Endothelial cell (in vitro differentiated cells): ENCODE data around the gene RPS5. TPM values are rescaled to one million over a fixed set of nuclear protein-coding genes. Genes with fewer than 3 reads are reported as not detected.
"Not testable (repeated sequence)": the region's sequence is repeated elsewhere in the genome, so short reads cannot be mapped to it uniquely, and the experiment has no call there.

Source experiments
- DNase-seq: peaks from one replicate; pipeline ENCODE4 v3.0.0; 2021; ENCODE audit warnings: low spot score
- H3K27ac Mint-ChIP-seq: one replicate; pipeline ENCODE4 v1.8.0; 2021; ENCODE audit warnings: mixed read lengths, inconsistent platforms; ENCODE audit not compliant: unreplicated experiment
- H3K27me3 Mint-ChIP-seq: one replicate; pipeline ENCODE4 v1.8.0; 2021; ENCODE audit warnings: mild to moderate bottlenecking, moderate library complexity, mixed read lengths, inconsistent platforms; ENCODE audit not compliant: unreplicated experiment
- H3K36me3 Mint-ChIP-seq: one replicate; pipeline ENCODE4 v1.8.0; 2021; ENCODE audit warnings: mild to moderate bottlenecking, low read depth, mixed read lengths, inconsistent platforms; ENCODE audit not compliant: unreplicated experiment
- H3K4me1 Mint-ChIP-seq: one replicate; pipeline ENCODE4 v1.8.0; 2021; ENCODE audit warnings: mild to moderate bottlenecking, mixed read lengths, inconsistent platforms; ENCODE audit not compliant: unreplicated experiment
- H3K4me3 Mint-ChIP-seq: one replicate; pipeline ENCODE4 v1.8.0; 2021; ENCODE audit warnings: mild to moderate bottlenecking, mixed read lengths, inconsistent platforms; ENCODE audit not compliant: unreplicated experiment
- H3K9me3 Mint-ChIP-seq: one replicate; pipeline ENCODE4 v1.8.0; 2021; ENCODE audit warnings: mixed read lengths, inconsistent platforms; ENCODE audit not compliant: unreplicated experiment
- microRNA-seq: library from miRNA; unstranded; fragments of <30 nt; microRNA quantifications from one replicate; pipeline ENCODE4, GENCODE V29; 2020; ENCODE audit not compliant: unreplicated experiment
- total RNA-seq: library from RNA; stranded (reverse); fragmentation: NEBNext Ultra II Directional; extraction: Animal tissue kit (Norgen Biotek cat#: 25700); gene quantifications from one replicate; pipeline ENCODE4 v1.2.1, GENCODE V29; 2021; ENCODE audit not compliant: unreplicated experiment
- TF ChIP-seq, protein P1 (sequence below): fragments of 200-600 bp; sonication (generic); IDR thresholded peaks from one replicate; pipeline ENCODE4 v1.5.0; 2021; ENCODE audit warnings: antibody characterized with exemption; ENCODE audit not compliant: unreplicated experiment

RPS5 gene
- total RNA-seq, 1 donor from 2014 or later: 1,047 TPM

DNA sequence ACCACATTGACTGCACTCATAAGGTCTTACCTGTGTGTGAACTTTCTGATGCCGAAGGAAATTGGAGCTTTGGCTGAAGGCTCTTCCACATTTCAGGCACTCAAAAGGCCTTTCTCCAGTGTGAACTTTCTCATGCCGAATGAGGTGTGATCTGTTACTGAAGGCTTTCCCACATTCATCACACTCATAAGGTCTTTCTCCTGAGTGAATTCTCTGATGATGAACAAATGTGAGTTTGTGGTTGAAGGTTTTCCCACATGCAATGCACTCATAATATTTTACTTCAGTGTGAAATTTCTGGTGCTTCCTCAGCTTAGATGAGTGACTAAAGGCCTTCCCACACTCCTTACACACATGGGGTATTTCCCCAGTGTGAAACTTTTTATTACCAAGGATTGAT lies 47.1 kb downstream of the RPS5 start:
- peaks cover 49% of the 10 kb centered on the region for H3K36me3 Mint-ChIP-seq
- peaks cover 5% of the 10 kb centered on the region for H3K27me3 Mint-ChIP-seq
- no peak for DNase-seq
- TF ChIP-seq, protein P1, sequence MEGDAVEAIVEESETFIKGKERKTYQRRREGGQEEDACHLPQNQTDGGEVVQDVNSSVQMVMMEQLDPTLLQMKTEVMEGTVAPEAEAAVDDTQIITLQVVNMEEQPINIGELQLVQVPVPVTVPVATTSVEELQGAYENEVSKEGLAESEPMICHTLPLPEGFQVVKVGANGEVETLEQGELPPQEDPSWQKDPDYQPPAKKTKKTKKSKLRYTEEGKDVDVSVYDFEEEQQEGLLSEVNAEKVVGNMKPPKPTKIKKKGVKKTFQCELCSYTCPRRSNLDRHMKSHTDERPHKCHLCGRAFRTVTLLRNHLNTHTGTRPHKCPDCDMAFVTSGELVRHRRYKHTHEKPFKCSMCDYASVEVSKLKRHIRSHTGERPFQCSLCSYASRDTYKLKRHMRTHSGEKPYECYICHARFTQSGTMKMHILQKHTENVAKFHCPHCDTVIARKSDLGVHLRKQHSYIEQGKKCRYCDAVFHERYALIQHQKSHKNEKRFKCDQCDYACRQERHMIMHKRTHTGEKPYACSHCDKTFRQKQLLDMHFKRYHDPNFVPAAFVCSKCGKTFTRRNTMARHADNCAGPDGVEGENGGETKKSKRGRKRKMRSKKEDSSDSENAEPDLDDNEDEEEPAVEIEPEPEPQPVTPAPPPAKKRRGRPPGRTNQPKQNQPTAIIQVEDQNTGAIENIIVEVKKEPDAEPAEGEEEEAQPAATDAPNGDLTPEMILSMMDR: no peak
- no peak overlapping the region for H3K27ac Mint-ChIP-seq
- no peak overlapping the region for H3K4me3 Mint-ChIP-seq
- no peaks in the 10 kb centered on the region for H3K4me1 Mint-ChIP-seq
- peaks cover 31% of the 10 kb centered on the region for H3K9me3 Mint-ChIP-seq

DNA sequence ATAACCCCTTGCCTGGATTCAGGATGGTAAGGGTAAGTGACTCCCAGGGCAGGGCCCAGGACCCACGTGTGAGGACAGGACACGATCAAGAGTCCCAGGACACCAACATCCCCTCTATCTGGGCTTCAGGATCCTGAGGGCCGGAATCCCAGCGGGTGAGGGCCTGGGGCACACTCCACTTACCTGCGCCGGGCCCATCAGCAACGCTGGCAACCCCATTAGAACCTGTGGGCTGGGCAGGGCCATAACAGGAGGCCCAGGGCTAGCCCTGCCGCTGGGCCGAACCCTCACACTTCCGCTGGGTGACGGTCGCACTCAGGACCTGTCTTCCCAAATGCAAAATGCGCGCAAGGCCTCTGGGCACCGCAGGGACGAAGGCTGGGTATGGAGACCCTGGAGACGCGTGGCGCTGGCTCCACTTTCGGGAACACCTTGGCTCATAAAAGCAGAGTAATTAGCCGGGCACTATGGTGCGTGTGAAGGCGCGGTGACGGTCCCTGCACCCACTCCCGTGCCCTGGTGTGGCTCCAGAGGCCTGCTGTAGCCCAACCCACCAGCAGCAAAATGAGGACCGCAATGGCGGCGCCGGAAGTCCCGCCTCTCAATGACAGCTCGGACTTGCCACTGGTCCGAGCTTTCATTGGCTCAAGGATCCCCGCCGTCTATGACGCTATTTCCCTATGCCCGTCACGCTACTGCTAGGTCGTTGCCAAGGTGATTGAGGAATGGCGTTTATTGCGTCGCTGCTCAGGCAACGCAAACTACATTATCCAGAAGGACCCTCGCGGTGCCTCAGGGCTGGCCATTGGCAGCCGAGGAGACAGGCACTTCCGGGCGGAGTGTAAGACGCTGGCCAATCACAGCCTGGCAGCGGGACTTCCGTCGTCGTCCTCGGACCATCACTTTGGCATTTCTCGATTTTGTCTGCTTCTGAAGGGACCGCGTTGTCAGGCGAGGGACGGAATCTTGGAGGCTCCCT lies 52.8 kb downstream of the RPS5 start, which contains the start of gene ZNF132:
ZNF132 (minus strand) TSS at position 578 of the 979 bp plus-strand sequence; CDS start at position 246, 332 bp downstream.
- Mint-ChIP-seq H3K4me3 (peak within 1 kb of the TSS; percentile 76), H3K9me3 (peaks cover 15% of the 10 kb centered on the region), H3K27me3 (peaks cover 14% of the 10 kb centered on the region), H3K4me1 (no peaks in the 10 kb centered on the region), H3K36me3 (peaks cover 32% of the 10 kb centered on the region), H3K27ac (no peak within 1 kb of the TSS)
- peak; percentile 42 for DNase-seq
- TF ChIP-seq, protein P1: no peak

DNA sequence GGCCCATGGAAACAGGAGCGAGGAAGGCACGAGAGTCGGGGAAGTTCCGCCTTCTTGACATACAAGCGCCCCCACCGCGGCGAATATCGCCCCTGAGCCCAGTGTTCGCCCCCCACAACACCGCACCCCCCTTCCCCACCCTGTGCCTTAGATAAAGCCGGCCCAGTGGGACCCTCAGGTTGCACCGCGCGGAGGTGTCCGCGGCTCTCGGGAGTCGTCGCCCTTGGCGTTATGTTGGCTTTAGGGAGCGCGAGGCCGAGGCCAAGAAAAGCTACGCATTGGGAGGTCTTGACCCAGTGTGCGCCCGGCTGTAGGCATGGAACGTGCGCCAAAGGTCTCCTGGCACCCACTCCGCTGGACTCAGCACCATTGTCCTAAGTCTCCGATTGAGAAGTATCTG lies 53.5 kb downstream of the RPS5 start:
- H3K27me3 Mint-ChIP-seq: peaks cover 14% of the 10 kb centered on the region
- peaks cover 15% of the 10 kb centered on the region for H3K9me3 Mint-ChIP-seq
- TF ChIP-seq, protein P1: no peak
- H3K27ac Mint-ChIP-seq: no peak overlapping the region
- H3K36me3 Mint-ChIP-seq: peaks cover 32% of the 10 kb centered on the region
- H3K4me1 Mint-ChIP-seq: no peaks in the 10 kb centered on the region
- peak overlapping the region; percentile 76 for H3K4me3 Mint-ChIP-seq
- no peak for DNase-seq

DNA sequence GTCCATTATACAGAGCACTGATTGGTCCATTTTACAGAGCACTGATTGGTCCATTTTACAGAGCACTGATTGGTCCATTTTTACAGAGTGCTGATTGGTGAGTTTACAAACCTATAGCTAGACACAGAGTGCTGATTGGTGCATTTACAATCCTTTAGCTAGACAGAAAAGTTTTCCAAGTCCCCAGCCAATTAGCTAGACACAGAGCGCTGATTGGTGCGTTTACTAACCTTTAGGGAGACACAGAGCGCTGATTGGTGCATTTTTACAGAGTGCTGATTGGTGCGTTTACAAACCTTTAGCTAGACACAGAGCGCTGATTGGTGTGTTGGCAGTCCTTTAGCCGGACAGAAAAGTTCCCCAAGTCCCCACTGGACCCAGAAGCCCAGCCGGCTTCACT lies 55.9 kb downstream of the RPS5 start:
- H3K27me3 Mint-ChIP-seq: peaks cover 17% of the 10 kb centered on the region
- H3K9me3 Mint-ChIP-seq: peaks cover 11% of the 10 kb centered on the region

More for the DNA sequence above, 55.9 kb downstream of the RPS5 start:
- DNase-seq, H3K4me3 Mint-ChIP-seq, H3K27ac Mint-ChIP-seq, H3K4me1 Mint-ChIP-seq: not testable (repeated sequence)
- peaks cover 23% of the 10 kb centered on the region for H3K36me3 Mint-ChIP-seq

Small RNA genes within 50 kb of the gene (microRNA-seq; reads per million reads assigned to microRNA genes)
- gene MIR4754: 0.90 reads per million, percentile 9 among the genes with 10 or more reads in this experiment

Other genes starting within 250 kb of the RPS5 start
- gene ZNF329, start 236.5 kb upstream of the RPS5 start, total RNA-seq: 14.9 TPM
- 21.4 TPM for gene ZNF274, start 204.2 kb upstream of the RPS5 start, total RNA-seq
- 44.3 TPM for gene ZNF544, start 158.4 kb upstream of the RPS5 start, total RNA-seq
- 11.2 TPM for gene ZNF8, start 108.3 kb upstream of the RPS5 start, total RNA-seq
- 40.6 TPM for gene ERVK3-1, start 81.9 kb upstream of the RPS5 start, total RNA-seq
- 3.2 TPM for gene ZSCAN22, start 60.3 kb upstream of the RPS5 start, total RNA-seq
- 41.9 TPM for gene A1BG, start 33.8 kb upstream of the RPS5 start, total RNA-seq
- gene ZNF497, start 24.5 kb upstream of the RPS5 start, total RNA-seq: 3.6 TPM
- gene ZNF837, start 6.2 kb upstream of the RPS5 start, total RNA-seq: 4.5 TPM
- not detected for gene RNF225, start 8.4 kb downstream of the RPS5 start, total RNA-seq
- gene ZNF584, start 21.4 kb downstream of the RPS5 start, total RNA-seq: 6.0 TPM
- 1.2 TPM for gene ZNF132, start 52.9 kb downstream of the RPS5 start, total RNA-seq
- gene ZNF324B, start 64.4 kb downstream of the RPS5 start, total RNA-seq: 5.2 TPM
- gene ZNF324, start 79.8 kb downstream of the RPS5 start, total RNA-seq: 10.5 TPM
- gene ZNF446, start 89.1 kb downstream of the RPS5 start, total RNA-seq: 9.9 TPM
- 4.7 TPM for gene SLC27A5, start 124.7 kb downstream of the RPS5 start, total RNA-seq
- 22.2 TPM for gene ZBTB45, start 132.5 kb downstream of the RPS5 start, total RNA-seq
- gene TRIM28, start 156.8 kb downstream of the RPS5 start, total RNA-seq: 457 TPM
- gene CHMP2A, start 167.8 kb downstream of the RPS5 start, total RNA-seq: 130 TPM
- 81.6 TPM for gene UBE2M, start 171.3 kb downstream of the RPS5 start, total RNA-seq
- 18.6 TPM for gene MZF1, start 186.1 kb downstream of the RPS5 start, total RNA-seq